Ovary (tissue), 3 donors: ENCODE data around the gene CXCL17.

Experiments
- EP300 ChIP-seq: sonication (generic); formaldehyde crosslinking; IDR thresholded peaks from one replicate; pipeline ENCODE4 v1.6.1; 2017; ENCODE audit warnings: antibody characterized with exemption
- TF ChIP-seq, protein P1 (sequence below), 3 donors: fragments of 450-650 bp in 2 of 3; fragments of 200-600 bp in 1 of 3; IDR thresholded peaks; one replicate each; pipeline versions ENCODE4 v1.5.1 to v1.8.0; 2016 to 2022; ENCODE audit warnings: antibody characterized with exemption in 3 of 3, mild to moderate bottlenecking in 1 of 3
- donor health status: DM: no; HTN: no; CAD: no.

- no peak for TF ChIP-seq EP300
- TF ChIP-seq, protein P1, sequence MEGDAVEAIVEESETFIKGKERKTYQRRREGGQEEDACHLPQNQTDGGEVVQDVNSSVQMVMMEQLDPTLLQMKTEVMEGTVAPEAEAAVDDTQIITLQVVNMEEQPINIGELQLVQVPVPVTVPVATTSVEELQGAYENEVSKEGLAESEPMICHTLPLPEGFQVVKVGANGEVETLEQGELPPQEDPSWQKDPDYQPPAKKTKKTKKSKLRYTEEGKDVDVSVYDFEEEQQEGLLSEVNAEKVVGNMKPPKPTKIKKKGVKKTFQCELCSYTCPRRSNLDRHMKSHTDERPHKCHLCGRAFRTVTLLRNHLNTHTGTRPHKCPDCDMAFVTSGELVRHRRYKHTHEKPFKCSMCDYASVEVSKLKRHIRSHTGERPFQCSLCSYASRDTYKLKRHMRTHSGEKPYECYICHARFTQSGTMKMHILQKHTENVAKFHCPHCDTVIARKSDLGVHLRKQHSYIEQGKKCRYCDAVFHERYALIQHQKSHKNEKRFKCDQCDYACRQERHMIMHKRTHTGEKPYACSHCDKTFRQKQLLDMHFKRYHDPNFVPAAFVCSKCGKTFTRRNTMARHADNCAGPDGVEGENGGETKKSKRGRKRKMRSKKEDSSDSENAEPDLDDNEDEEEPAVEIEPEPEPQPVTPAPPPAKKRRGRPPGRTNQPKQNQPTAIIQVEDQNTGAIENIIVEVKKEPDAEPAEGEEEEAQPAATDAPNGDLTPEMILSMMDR (IDR thresholded peaks at IDR 0.05), result no peak
Measured at GRCh38 chr19:42420055-42420544, 22.6 kb downstream of the CXCL17 start.
